Inferior parietal cortex (tissue), 1 donor: ENCODE data around the gene ABCC4.
"Not testable (repeated sequence)": the region's sequence is repeated elsewhere in the genome, so short reads cannot be mapped to it uniquely, and the experiment has no call there.

Source experiments
- DNase-seq: peaks from one replicate; pipeline ENCODE4 v3.0.0-alpha.2; 2016; ENCODE audit errors: extremely low spot score

ABCC4 gene

GRCh38 chr13:95229855-95230254, 71.4 kb downstream of the ABCC4 start:
- no peak for DNase-seq

GRCh38 chr13:95228130-95228529, 73.1 kb downstream of the ABCC4 start:
- DNase-seq = no peak

- DNase-seq = no peak
These were observed 74.1 kb downstream of the ABCC4 start for GRCh38 chr13:95226932-95227695.

- DNase-seq = no peak
These were observed 74.8 kb downstream of the ABCC4 start for GRCh38 chr13:95226476-95226875.

GRCh38 chr13:95226050-95226449, 75.2 kb downstream of the ABCC4 start:
- DNase-seq = no peak

GRCh38 chr13:95224064-95224463, 77.2 kb downstream of the ABCC4 start:
- DNase-seq = no peak

- DNase-seq = no peak
These were observed 78.6 kb downstream of the ABCC4 start for GRCh38 chr13:95222733-95223018.

- DNase-seq = no peak
These were observed 79.1 kb downstream of the ABCC4 start for GRCh38 chr13:95221971-95222732.

- DNase-seq = no peak
These were observed 80.6 kb downstream of the ABCC4 start for GRCh38 chr13:95220611-95221010.

- DNase-seq = no peak
These were observed 83.1 kb downstream of the ABCC4 start for GRCh38 chr13:95217920-95218830.

- DNase-seq = no peak
These were observed 85.1 kb downstream of the ABCC4 start for GRCh38 chr13:95216182-95216581.

GRCh38 chr13:95212983-95213850, 88.0 kb downstream of the ABCC4 start:
- DNase-seq = no peak

GRCh38 chr13:95209109-95209508, 92.1 kb downstream of the ABCC4 start:
- DNase-seq = no peak

GRCh38 chr13:95207769-95208366, 93.4 kb downstream of the ABCC4 start:
- DNase-seq = no peak

- DNase-seq = no peak
These were observed 95.1 kb downstream of the ABCC4 start for GRCh38 chr13:95206116-95206515.

- DNase-seq = no peak
These were observed 97.0 kb downstream of the ABCC4 start for GRCh38 chr13:95204231-95204765.

- DNase-seq = no peak
These were observed 99.2 kb downstream of the ABCC4 start for GRCh38 chr13:95201814-95202651.

GRCh38 chr13:95200386-95200957, 100.8 kb downstream of the ABCC4 start:
- DNase-seq = not testable (repeated sequence)

- DNase-seq = no peak
These were observed 101.4 kb downstream of the ABCC4 start for GRCh38 chr13:95199896-95200295.
